Measurements from ENCODE around the gene NFIX. TPM values are rescaled to one million over a fixed set of nuclear protein-coding genes. Genes with fewer than 3 reads are reported as not detected.

NFIX gene
- total RNA-seq, 1 experiment from 2014 or later = 69.7 TPM

GRCh38 chr19:12959481-12959880 is 35.8 kb upstream of the NFIX start:
- DNase-seq (ENCODE audit: low spot score) = no peak
- Histone ChIP-seq H3K9me3 (ENCODE audit: low read depth, low read length, poor library complexity, severe bottlenecking) (no peaks in the 10 kb centered on the region), H3K27ac (ENCODE audit: low read depth, low read length, poor library complexity, severe bottlenecking) (no peak overlapping the region), H3K4me3 (ENCODE audit: low read depth, low read length, poor library complexity, severe bottlenecking) (no peak overlapping the region), H3K36me3 (ENCODE audit: insufficient read depth, low read length, poor library complexity, severe bottlenecking) (peaks cover 6% of the 10 kb centered on the region), H3K27me3 (replicated peaks; ENCODE audit: insufficient read depth, low read depth, low read length, poor library complexity) (no peaks in the 10 kb centered on the region), H3K4me1 (ENCODE audit: insufficient read depth, low read length, poor library complexity, severe bottlenecking) (peaks cover 14% of the 10 kb centered on the region)
- intact Hi-C loops (cut with micrococcal nuclease; ENCODE audit: unreplicated experiment) = no loop called here
- ChIA-PET CTCF (no interaction called here), POLR2A (ENCODE audit: low non-redundant PET) (interaction anchor here (0.7 kb wide), 1 partner anchor 86 kb away, joined by 4 read pairs; no protein-coding TSS in a partner anchor)
- BruUV-seq (replicated peaks) = no TSS peak
- TF ChIP-seq EZH2 (IDR thresholded peaks at IDR 0.05; ENCODE audit: borderline replicate concordance, low read depth, low read length, poor library complexity, severe bottlenecking) (no peak), CTCF (conservative IDR thresholded peaks at IDR 0.05; ENCODE audit: low read depth, low read length) (no peak)

- intact Hi-C loops (cut with micrococcal nuclease; ENCODE audit: unreplicated experiment) = loop anchor here (2.0 kb wide), 1 partner anchor 80 kb away; no protein-coding TSS in a partner anchor
- Histone ChIP-seq H3K4me3 (ENCODE audit: low read depth, low read length, poor library complexity, severe bottlenecking) (peak overlapping the region; percentile 44), H3K27me3 (replicated peaks; ENCODE audit: insufficient read depth, low read depth, low read length, poor library complexity) (no peaks in the 10 kb centered on the region), H3K36me3 (ENCODE audit: insufficient read depth, low read length, poor library complexity, severe bottlenecking) (no peaks in the 10 kb centered on the region), H3K4me1 (ENCODE audit: insufficient read depth, low read length, poor library complexity, severe bottlenecking) (peaks cover 3% of the 10 kb centered on the region), H3K27ac (ENCODE audit: low read depth, low read length, poor library complexity, severe bottlenecking) (peak overlapping the region; percentile 46), H3K9me3 (ENCODE audit: low read depth, low read length, poor library complexity, severe bottlenecking) (no peaks in the 10 kb centered on the region)
- POLR2A ChIA-PET (ENCODE audit: low non-redundant PET) = interaction anchor here (0.6 kb wide), 1 partner anchor 16 kb away, joined by 5 read pairs; no protein-coding TSS in a partner anchor
- no TSS peak for BruUV-seq (replicated peaks)
- CTCF ChIA-PET = interaction anchor here (0.5 to 1.6 kb wide), 13 partner anchors 9 to 249 kb away, joined by 3 to 18 read pairs (median 5); partner anchors contain the start of genes GCDH and RAD23A
- TF ChIP-seq CTCF (conservative IDR thresholded peaks at IDR 0.05; ENCODE audit: low read depth, low read length) = peak; percentile 89
- no peak for TF ChIP-seq EZH2 (IDR thresholded peaks at IDR 0.05; ENCODE audit: borderline replicate concordance, low read depth, low read length, poor library complexity, severe bottlenecking)
- peak; percentile 85 for DNase-seq (ENCODE audit: low spot score)
These were observed 30.1 kb upstream of the NFIX start for GRCh38 chr19:12965017-12965811.

- peaks cover 3% of the 10 kb centered on the region for H3K4me1 ChIP-seq (ENCODE audit: insufficient read depth, low read length, poor library complexity, severe bottlenecking)
- no peaks in the 10 kb centered on the region for H3K9me3 ChIP-seq (ENCODE audit: low read depth, low read length, poor library complexity, severe bottlenecking)
- DNase-seq (ENCODE audit: low spot score) = no peak
- TF ChIP-seq EZH2 (IDR thresholded peaks at IDR 0.05; ENCODE audit: borderline replicate concordance, low read depth, low read length, poor library complexity, severe bottlenecking) (no peak), CTCF (conservative IDR thresholded peaks at IDR 0.05; ENCODE audit: low read depth, low read length) (no peak)
- H3K36me3 ChIP-seq (ENCODE audit: insufficient read depth, low read length, poor library complexity, severe bottlenecking) = no peaks in the 10 kb centered on the region
- no TSS peak for BruUV-seq (replicated peaks)
- ChIA-PET CTCF (interaction anchor here (1.0 to 1.6 kb wide), 11 partner anchors 10 to 200 kb away, joined by 3 to 18 read pairs (median 5); partner anchors contain the start of genes GCDH and RAD23A), POLR2A (ENCODE audit: low non-redundant PET) (interaction anchor here (0.6 kb wide), 1 partner anchor 16 kb away, joined by 5 read pairs; no protein-coding TSS in a partner anchor)
- peak overlapping the region; percentile 44 for H3K4me3 ChIP-seq (ENCODE audit: low read depth, low read length, poor library complexity, severe bottlenecking)
- intact Hi-C loops (cut with micrococcal nuclease; ENCODE audit: unreplicated experiment) = loop anchor here (2.0 kb wide), 1 partner anchor 81 kb away; no protein-coding TSS in a partner anchor
- H3K27me3 ChIP-seq (replicated peaks; ENCODE audit: insufficient read depth, low read depth, low read length, poor library complexity) = no peaks in the 10 kb centered on the region
- no peak overlapping the region for H3K27ac ChIP-seq (ENCODE audit: low read depth, low read length, poor library complexity, severe bottlenecking)
These were observed 29.5 kb upstream of the NFIX start for GRCh38 chr19:12965812-12966135.

Measured in A673 (cell line).